Stimulated activated CD4-positive, alpha-beta T cell treated with anti-CD3 and anti-CD28 coated beads, Interleukin-2, amount 100 ng/mL, for 4 hours (primary cell): ENCODE data around the gene PRKCQ.
A peak's percentile ranks its signal among the peaks of the same experiment; 100 is the strongest.
"Not testable (repeated sequence)": the region's sequence is repeated elsewhere in the genome, so short reads cannot be mapped to it uniquely, and the experiment has no call there.

ENCODE experiments used
- DNase-seq: peaks from one replicate; pipeline ENCODE4 v3.0.0-alpha.2; 2020; ENCODE audit warnings: low read depth

Gene PRKCQ

GRCh38 chr10:6595499-6595898, 15.4 kb upstream of the PRKCQ start:
- no peak for DNase-seq

DNA sequence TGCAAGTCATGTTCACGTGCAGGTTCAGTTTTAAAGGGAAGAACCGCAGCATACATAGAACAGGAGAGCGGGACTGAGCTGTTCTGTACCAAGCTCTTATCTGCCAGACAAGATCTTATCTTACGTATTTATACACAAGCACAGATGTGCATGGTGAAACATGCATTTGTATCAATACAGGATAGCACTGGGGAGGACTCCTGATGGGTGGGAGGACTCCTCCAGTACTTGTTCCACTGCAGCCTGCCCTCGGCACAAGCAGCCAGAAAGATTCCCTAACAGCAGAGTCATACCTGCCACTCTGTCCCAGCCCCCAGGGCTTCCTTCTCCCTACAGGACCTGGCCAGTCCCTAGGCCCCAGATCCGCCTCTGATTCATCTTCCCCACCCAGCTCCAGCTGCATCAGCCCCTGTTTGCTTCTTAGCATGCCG, 13.2 kb upstream of the PRKCQ start:
- no peak for DNase-seq

GRCh38 chr10:6592080-6592479, 12.0 kb upstream of the PRKCQ start:
- DNase-seq, result no peak

GRCh38 chr10:6591668-6592067, 11.6 kb upstream of the PRKCQ start:
- no peak for DNase-seq

GRCh38 chr10:6590100-6590499, 10.0 kb upstream of the PRKCQ start:
- DNase-seq, result no peak

DNA sequence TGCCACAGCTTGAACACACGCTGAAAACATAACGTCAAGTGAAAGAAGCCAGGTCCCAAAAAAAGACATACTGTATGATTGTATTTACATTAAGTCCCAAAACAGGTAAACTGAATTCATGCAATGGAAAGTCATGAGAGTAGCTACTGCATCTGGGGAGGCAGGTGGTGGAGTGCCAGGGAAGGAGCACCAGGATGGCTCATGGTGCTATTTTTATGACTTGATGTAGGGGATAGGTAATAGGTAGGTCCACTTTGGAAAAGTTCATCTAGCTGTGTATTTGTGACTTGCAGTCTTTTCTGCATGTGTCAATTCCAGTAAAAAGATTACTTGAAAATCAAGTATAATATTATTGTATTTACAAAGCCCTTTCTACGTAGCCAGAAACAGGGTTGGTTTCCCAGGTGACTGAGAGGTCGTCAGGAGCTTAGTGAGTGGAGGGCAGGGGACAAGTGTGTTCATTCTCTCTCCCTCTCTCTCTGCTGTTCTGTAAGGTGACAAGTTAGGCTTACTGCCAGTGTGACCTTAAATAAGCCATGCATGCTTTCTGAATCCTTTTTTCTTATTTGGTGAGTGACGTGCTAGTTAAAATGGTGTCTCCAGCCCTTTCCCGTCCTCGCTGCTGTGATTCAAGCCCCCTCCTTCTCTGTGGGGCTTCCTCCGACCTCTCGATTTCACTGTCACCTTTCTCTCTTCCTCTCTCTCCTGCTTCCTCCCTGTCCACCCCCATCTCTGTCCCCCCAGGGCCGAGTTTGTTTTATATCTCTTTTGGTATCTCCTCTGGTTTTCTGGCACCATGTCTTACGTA, 9.4 kb upstream of the PRKCQ start:
- DNase-seq, result no peak

DNA sequence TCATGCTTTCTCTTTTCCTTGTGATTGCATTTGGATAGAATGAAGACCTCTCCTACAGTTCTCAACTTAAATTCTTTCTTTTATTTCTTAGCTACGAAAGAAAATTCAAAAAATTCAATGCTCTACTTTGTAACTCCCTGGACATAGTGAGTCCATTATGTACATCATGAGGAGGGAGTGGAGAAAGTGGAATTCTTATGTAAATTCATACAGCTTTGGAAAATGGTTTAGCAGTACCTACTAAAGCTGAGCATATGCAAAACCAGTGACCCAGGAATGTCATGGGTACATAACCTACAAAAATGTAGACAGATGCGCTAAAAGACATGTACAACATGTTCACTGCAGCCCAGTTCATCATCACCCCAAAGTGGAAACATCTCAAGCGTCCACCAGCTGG, 8.8 kb upstream of the PRKCQ start:
- DNase-seq, result no peak

GRCh38 chr10:6588082-6588481, 8.0 kb upstream of the PRKCQ start:
- DNase-seq, result no peak

- DNase-seq, result no peak
These were observed 6.4 kb upstream of the PRKCQ start for GRCh38 chr10:6586501-6586900.

- DNase-seq, result peak; percentile 82
These were observed 3.4 kb upstream of the PRKCQ start for GRCh38 chr10:6583447-6583846.

- not testable (repeated sequence) for DNase-seq
These were observed 2.8 kb upstream of the PRKCQ start for GRCh38 chr10:6582913-6583312.

- DNase-seq, result no peak
These were observed 2.2 kb upstream of the PRKCQ start for GRCh38 chr10:6582298-6582697.

DNA sequence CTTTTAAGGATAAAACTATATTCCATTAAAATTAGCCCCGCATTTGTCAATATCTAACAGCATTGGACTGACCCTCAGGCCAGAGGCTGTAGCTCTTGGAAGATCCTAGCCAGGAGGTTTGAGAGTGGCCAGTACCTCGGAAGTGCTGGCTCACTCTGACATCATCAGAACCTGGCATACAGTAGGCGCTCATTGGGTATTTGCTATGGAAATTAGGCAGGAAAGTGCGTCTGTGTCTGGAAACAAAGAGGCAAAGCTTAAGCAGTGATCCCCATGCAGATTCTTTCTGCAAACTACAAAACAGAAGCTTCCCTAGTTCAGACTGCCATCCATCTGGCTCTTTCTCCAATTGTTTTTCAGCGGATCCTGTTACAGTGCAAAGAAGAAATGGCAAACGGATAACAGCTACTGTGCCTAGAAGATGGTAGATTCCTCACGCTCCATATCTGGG, 1.7 kb upstream of the PRKCQ start:
- DNase-seq, result no peak

DNA sequence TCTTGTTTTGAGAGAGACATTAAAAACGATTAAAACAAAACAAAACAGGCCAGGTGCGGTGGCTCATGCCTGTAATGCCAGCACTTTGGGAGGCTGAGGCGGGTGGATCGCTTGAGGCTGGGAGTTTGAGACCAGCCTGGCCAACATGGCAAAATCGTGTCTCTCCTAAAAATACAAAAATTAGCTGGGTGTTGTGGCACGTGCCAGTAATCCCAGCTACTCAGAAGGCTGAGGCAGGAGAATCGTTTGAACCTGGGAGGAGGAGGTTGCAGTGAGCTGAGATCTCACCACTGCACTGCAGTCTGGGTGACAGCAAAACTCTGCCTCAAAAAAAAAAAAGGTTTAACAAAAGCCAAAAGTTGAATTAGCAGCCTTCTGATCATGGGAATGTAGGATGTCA, 1.1 kb upstream of the PRKCQ start:
- DNase-seq, result not testable (repeated sequence)

DNA sequence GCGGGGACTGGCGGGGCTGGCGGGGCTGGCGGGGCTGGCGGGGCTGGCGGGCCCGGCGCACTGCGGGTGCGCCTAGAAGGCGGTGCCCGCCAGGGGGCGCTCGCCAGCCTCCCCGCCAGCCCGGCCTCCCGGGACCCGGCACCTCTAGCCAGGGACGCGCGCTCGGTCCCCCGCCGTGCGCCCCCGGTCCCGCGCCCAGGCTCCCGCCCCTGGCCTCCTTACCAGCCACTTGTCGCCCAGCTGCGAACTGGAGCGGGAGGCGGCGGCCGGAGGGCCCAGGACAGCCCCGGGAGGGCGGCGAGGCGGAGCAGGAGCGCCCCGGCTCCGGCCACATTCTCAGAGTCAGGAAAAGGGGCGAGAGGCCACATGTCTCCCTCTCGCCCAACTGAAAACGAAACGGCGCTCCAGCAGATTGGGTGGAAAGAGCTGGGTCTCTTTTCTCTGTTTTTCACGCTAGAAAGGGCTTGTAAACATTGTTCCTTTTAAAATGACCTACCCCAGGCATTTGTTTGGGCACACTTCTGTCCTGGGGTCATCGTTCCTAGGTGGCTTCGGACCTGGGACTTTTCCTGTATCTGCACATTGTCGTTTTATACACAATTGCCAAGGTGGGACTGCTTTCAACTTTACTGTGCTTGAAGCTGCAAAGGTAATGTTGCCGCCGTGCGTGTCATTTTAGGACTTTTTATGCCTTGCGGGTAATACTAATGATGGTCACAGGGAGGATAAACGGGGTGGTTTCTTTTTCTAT, 378 bp upstream of the PRKCQ start:
- peak; percentile 78 for DNase-seq

- no peak for DNase-seq
These were observed 733 bp downstream of the PRKCQ start for GRCh38 chr10:6579183-6579903.

DNA sequence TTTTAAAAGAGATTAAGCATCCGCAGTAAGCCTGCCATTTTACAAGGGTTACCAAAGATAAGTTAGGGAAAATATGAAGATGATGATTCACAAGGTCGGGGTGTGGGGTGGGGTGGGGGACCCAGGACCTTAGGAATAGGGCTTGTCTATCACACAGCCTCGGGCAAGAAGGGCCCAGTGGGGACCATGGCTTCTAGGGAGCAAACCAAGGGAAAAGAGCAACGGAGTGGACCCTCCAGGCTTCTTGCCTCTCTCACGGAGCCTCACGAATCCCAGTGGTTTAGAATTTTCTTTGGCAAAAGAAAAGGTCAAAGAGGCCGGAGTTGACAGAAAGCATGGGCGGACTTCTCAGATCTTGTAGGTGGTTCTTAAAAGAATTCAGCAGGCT, 1.3 kb downstream of the PRKCQ start:
- DNase-seq, result no peak

DNA sequence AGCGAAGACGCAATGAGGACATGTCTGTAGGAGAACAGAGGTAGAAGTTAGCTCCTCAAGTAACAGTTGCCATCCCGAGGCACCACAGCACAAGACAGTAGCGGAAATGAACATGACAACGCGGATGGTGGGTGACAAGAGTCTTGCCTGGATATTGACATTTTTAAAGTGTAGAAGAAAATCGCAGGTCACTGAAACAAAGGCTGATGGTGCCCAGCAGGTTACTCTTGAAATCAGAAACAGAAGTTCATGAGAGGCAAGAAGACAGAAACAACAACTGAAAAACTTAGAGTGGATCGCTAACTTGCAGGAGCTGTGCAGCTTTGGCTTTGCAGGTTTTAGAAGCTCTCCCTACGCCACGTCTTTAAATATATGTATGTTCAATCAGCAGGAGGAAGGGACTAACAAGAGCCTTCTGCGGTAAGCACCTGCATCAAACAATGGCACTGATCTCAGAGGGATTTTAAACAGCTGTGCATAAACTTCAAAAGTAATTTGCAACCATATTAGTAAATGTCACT, 1.8 kb downstream of the PRKCQ start:
- no peak for DNase-seq

DNA sequence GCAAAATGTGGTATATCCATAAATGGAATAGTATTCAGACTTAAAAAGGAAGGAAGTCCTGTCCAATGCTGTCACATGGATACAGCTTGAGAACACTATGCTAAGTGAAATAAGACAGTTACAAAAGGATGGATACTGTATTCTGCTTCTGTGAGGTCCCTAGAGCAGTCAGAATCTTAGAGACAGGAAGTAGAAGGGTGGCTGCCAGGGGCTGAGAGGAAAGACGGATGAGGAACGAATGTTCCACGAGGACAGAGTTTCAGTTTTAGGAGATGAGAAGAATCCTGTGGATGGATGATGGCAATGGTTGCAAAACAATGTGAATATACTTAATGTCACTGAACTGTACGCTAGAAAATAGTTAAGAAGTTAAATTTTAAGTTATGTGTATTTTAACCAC, 3.8 kb downstream of the PRKCQ start:
- DNase-seq, result no peak

DNA sequence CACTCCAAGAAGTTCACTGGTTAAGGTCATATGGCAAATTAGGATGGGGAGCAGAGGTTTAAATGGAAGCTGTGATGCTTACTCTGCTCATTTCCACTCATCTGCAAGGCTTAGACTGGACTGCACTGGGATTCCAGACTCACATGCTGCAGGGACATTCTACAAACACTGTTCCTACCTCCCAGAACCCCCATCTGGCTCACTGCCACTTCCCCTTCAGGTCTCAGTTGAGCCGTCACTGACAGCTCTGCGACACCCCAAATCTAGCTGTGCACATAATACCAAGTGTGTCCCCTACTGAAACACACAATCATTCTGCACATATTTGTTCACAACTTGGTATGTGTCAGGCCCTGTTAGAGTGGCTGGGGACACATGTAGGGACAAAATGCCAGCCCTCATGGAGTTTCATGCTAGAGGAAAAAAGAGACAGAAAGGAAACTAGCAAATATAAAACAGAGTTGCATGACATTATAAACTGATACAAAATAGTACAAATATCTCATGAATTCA, 5.4 kb downstream of the PRKCQ start:
- DNase-seq, result no peak

GRCh38 chr10:6570893-6571292, 9.2 kb downstream of the PRKCQ start:
- DNase-seq, result no peak

DNA sequence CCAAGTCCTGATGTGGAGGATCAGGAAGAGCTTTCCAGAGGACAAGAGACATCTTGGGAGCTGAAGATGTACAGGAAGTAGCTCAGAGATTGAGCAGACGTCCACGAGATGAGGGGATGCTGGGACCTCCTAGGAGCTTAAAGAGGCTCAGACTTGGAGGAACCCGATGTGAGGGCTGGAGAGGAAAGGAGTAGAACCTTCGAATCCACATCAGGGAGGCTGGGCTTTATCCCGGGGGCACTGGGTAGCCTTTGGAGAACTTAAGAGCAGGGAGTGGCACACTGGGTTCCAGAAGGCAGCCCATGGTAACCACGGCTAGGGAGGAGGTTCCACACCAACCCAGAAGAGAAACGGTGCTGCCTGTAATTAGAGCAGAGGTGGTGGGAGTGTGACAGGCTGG, 10.8 kb downstream of the PRKCQ start:
- no peak for DNase-seq
